ENCODE results near the gene CHAC2.

DNA sequence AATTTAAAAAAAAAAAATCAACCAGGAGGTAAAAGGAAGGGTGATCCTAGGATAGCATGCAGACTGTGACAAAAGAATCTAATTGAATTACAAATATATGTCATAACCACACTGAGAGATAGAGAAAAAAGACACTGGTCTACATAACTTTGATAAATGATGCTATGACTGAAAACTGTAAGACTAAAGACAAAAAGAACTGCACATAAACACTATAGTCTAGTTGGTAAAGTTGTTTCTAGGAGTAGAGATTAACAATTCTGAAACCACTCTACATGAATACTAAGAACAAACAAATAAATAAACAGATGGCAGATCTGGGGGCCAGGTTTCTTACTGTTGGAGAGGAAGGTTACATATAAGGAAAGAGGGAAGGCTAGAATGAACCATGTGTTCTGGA is 14.6 kb upstream of the CHAC2 start:
- TF ChIP-seq, protein P1, sequence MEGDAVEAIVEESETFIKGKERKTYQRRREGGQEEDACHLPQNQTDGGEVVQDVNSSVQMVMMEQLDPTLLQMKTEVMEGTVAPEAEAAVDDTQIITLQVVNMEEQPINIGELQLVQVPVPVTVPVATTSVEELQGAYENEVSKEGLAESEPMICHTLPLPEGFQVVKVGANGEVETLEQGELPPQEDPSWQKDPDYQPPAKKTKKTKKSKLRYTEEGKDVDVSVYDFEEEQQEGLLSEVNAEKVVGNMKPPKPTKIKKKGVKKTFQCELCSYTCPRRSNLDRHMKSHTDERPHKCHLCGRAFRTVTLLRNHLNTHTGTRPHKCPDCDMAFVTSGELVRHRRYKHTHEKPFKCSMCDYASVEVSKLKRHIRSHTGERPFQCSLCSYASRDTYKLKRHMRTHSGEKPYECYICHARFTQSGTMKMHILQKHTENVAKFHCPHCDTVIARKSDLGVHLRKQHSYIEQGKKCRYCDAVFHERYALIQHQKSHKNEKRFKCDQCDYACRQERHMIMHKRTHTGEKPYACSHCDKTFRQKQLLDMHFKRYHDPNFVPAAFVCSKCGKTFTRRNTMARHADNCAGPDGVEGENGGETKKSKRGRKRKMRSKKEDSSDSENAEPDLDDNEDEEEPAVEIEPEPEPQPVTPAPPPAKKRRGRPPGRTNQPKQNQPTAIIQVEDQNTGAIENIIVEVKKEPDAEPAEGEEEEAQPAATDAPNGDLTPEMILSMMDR (IDR thresholded peaks at IDR 0.05; ENCODE audit: poor library complexity): no peak
- TF ChIP-seq EZH2phosphoT487 (IDR thresholded peaks at IDR 0.05; ENCODE audit: low read depth, severe bottlenecking, unreplicated experiment): no peak

Data from hepatocyte (in vitro differentiated cells).